HG03095 (cell line): Measurements from ENCODE around the gene PTPRC.

Experiments
- ATAC-seq: cut with Tn5 transposase; IDR thresholded peaks from one replicate; pipeline ENCODE4 v1.9.1; 2021; ENCODE audit warnings: moderate library complexity; ENCODE audit not compliant: unreplicated experiment

Gene PTPRC

GRCh38 chr1:198696211-198696610, 57.4 kb downstream of the PTPRC start:
- no peak for ATAC-seq

- no peak for ATAC-seq
These were observed 60.6 kb downstream of the PTPRC start for GRCh38 chr1:198699167-198700015.

DNA sequence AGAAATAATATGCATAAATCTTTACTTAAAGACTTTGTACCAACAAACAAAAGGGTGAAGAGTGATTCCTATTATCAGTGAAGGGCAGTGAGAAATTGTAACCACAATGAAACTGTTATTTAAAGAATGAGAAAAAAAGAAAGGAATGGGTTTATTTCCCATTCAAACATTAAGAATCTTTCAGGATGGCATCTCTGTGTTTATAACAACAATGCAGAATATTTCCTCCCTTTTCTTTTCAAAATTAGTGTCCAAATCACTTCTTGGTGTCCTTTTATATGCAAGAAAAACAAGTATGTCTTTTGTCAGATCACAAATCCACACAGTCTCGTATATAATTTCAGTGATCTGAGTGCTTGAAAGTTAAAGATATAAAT, 61.2 kb downstream of the PTPRC start:
- no peak for ATAC-seq

- ATAC-seq, result no peak
These were observed 61.6 kb downstream of the PTPRC start for GRCh38 chr1:198700396-198700795.

GRCh38 chr1:198701250-198701649, 62.4 kb downstream of the PTPRC start:
- no peak for ATAC-seq

DNA sequence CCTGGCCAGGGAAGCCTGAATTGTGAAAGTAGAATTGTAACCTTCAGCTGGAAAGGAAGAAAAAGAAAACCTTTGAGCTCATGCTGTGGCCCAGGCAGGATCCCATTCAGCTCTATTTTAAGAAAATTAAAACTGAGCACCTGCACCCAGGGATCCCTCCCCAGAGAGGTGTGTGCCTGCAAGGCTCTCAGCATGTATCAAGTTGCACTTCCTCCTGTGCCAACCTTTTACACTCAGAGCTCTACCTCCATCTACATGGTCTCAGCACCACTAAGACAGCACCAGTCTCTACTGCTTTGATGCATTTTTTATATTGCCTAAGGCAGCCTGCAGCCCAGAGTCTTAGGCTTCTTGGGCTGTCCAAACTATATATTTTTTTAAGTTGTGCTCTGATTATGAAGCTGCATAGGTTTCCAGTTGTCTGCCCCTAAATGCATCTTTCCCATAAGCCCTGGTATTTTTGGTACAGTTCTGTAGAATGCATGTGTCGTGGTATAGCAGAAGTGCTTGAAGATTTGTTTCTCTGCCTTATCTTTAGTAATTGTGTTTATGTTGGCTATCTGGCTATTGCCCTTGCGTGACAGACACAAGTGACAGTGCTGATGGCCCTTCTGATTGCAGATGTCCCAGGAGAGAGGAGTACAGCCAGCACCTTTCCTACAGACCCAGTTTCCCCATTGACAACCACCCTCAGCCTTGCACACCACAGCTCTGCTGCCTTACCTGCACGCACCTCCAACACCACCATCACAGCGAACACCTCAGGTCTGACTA, 63.1 kb downstream of the PTPRC start:
- ATAC-seq, result no peak

DNA sequence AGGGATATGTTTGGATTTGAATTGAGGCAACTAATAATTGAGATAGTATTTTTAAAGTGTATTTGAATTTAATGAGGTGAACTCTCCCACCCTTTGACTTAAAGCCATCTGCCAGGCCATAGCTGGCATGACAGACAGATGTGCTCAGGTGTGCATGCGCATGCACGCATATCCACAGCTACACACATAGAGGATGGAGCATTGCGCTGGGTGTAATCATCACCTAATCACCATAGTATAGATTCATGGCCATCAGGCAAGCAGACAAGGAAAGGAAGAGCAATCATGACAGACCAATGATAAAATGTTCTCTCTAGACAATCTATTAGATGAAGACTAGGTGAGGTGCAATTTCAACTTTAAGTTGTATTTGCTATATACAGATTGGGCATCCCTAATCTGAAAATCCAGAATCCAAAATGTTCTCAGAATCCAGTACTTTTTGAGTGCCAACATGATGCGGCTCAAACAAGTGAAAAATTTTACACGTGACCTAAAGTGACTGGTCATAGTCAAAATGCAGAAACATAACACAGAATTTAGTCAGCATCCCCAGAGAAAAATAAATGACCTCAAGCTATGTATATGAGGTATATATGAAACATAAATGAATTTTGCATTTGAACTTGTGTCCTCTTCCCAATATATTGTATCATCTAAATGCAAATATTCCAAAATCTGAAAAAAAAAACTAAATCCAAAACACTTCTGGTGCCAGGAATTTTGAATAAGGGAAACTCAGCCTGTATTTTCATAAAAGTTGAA, 70.1 kb downstream of the PTPRC start:
- no peak for ATAC-seq

- ATAC-seq, result no peak
These were observed 73.0 kb downstream of the PTPRC start for GRCh38 chr1:198711837-198712236.

GRCh38 chr1:198713081-198713480, 74.2 kb downstream of the PTPRC start:
- no peak for ATAC-seq

- no peak for ATAC-seq
These were observed 75.4 kb downstream of the PTPRC start for GRCh38 chr1:198714271-198714670.

- no peak for ATAC-seq
These were observed 77.2 kb downstream of the PTPRC start for GRCh38 chr1:198716051-198716450.

DNA sequence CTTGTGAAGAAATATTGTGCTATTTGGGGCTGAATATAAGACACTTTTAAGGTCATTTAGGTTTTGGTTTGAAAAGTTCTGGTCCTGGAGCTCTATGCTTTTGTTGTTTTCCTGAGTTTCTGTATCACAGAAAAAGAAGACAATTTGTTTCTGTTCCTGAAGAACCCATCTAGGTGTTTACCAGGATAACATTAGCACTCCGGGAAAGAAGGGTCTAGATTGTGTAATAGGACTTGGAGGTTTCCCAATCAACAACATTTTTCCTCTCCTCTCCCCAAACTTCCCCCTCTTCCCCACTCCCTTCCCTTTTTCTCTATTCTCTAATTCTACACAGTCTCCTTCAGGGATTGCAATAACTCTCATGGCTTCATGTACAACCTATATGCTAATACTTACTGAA, 78.7 kb downstream of the PTPRC start:
- ATAC-seq, result no peak

GRCh38 chr1:198723127-198723526, 84.3 kb downstream of the PTPRC start:
- no peak for ATAC-seq

- no peak for ATAC-seq
These were observed 86.2 kb downstream of the PTPRC start for GRCh38 chr1:198725090-198725489.

GRCh38 chr1:198726455-198726854, 87.6 kb downstream of the PTPRC start:
- ATAC-seq, result no peak

DNA sequence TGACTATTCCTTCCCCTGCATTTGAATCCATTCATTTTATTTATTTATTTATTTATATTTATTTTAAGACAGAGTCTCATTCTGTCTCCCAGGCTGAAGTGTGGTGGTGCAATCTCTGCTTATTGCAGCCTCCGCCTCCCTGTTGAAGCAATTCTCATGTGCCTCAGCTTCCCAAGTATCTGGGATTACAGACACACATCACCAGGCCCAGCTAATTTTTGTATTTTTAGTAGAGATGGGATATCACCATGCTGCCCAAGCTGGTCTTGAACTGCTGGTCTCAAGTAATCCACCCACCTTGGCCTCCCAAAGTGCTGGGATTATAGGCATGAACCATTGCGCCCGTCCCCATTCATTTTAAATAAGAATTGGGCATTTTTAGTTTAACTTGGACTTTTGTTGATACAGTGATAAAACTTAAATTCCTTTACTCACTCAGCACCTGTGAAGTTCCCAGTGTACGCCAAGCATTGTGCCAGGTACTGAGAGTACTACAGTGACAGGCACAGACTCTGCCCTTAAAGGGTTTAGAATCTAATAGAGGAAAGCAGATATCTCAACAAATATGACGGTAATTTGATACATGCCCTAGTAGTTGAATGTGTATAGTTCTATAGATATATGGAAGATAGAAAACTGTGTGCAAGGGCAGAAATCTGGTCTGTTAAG, 90.5 kb downstream of the PTPRC start:
- ATAC-seq, result no peak

DNA sequence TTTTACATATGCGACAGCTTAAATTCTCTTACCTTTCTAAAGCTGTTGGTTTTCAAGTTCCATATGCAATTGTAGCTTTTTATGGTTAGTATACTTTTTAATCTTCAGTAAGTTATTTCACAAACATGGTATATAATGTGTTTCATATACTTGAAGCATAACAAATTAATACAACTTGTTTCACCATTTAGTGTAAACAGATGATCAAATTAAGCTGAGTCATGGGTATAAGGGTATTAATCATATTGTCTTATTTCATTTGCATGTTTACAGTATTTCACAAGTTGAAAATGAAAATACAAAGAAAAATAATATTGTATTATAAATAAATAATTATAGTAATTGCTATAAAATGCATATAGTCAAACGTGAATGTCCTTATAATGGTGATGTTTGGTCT, 92.1 kb downstream of the PTPRC start:
- no peak for ATAC-seq

DNA sequence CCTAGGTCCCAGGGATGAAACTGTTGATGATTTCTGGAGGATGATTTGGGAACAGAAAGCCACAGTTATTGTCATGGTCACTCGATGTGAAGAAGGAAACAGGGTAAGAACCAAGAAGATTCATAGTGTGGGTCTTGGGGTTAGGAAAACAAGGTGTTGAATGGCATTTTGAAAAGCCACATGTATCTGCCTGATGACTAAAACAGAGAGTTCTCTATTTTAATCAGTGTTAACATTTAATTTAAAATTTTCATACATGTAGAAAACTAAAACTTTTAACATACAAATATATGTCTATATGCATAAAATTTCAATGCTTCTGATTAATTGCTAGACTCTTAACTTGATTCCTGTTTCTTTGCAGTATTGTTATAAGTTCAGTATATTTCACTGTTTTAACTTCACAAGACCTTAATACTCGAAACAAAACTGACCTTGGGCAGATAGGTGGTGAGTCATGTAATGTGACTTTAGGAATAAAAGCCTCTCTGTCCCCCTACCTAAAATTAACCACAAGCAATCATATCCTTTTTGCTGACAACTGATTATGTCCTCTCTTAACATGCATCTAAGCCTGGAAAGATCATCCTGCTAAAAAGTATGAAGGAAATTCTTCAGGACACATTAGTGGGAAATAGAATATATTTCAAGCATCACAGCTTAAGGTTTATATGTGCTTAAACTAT, 95.6 kb downstream of the PTPRC start:
- ATAC-seq, result peak; percentile 91

- no peak for ATAC-seq
These were observed 102.9 kb downstream of the PTPRC start for GRCh38 chr1:198741744-198742143.

GRCh38 chr1:198747127-198747526, 108.3 kb downstream of the PTPRC start:
- no peak for ATAC-seq
